Measurements from ENCODE around the gene SUSD6. TPM values are rescaled to one million over a fixed set of nuclear protein-coding genes. Genes with fewer than 3 reads are reported as not detected.
A peak's percentile ranks its signal among the peaks of the same experiment; 100 is the strongest.

Gene SUSD6
- total RNA-seq, 1 donor from 2014 or later: 13.4 TPM

DNA sequence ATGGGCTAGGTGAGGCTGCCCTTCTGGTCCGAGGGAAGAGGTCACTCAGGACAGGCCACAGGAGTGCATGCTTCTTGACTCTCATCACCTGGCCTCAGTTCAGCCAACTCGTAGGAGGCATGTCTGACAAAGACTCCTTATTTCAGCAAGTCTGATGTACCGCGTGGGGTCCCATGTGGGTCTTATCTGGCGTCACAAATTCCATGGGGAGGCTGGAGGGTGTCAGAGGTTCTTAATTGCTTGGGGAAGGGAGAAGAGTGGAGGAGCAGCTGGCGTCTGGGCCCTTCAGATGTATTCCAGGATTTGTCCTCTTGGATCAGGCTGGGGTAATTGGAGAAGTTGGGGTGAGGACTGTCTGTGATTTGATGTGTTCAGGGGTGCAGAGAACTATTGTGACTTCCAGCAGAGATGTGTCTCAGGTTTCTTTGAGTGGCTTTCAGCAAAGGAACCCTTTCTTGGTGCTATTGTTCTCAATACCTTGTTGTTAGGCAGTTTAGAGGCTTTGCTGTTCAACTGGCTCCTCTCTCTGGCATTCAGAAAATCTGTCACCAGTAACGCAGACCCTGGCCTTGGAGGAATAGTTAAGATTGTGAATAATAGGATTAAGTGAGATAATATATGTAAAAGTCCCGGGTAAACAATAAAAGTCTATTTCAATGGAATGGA lies 60.1 kb downstream of the SUSD6 start:
- no peak for DNase-seq (ENCODE audit: low read depth)

DNA sequence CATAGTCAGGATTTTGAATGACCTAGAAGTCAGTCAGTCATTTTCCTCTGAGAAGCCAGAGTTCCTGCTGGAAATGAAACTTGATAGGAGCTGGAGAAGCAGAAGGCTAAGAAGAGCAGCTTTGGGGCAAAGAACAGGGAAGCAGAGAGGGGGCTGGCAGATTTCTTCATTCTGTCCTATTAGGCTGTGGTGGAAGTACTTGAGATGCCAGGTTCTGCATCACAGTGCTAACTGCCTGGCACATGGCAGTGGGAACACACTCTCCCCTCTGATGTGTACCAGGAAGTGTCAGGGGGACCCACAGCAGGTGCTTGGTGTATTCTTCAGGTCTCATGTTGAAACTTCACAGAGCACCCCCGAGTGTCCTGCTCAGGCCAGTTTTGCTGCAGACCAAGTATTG lies 61.0 kb downstream of the SUSD6 start:
- DNase-seq (ENCODE audit: low read depth): no peak

DNA sequence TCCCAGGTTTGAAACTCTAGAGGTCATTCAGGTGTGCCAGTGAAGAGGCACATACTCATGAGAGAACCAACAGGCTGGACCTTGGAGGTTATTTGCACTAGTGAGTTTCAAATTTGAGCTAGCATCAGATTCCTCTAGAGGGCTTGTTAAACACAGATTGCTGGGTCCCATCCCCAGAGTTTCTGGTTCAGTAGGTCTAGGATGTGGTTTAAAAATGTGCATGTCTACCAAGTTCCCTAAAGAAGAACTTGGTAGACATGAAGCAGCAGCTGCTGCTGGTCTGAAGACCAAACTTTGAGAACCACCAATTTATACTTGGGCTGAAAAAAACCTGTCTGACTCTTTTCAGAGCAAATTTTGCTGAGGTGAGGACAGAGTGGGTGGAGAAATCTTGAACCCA lies 61.7 kb downstream of the SUSD6 start:
- no peak for DNase-seq (ENCODE audit: low read depth)

DNA sequence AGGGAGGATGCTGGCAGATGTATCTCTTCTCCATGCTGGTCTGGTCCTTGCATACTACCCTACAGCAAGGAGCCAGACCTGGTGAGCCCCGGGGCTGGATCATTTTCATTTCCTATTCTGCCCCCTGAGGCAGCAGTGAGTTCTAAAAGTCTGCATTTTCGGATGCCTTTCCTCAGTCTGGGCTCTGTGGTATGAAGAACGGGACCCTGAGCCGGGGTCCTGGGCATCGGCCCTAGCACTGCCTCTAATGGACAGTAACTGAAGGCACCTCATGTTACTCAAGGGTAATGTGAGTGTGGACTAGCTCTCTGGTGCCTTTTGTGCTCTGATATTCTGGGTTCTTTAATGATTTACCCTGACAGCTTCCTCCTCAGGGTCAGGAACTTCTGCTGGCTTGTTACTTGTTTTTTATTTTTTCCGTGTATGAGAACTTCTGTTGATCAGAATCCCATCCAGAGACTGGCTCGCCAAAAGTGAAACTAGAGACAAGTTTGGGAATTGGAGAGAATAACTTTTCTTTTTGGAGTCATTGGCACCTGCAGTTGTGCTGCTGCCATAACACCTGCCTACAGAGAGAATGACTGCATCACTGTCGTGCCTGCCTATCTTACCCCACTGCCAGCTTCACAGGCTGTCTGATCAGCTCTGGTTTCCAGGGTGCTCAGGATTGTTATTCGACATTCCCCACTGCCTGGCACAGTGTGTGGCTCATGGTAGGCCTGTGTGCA lies 62.3 kb downstream of the SUSD6 start:
- no peak for DNase-seq (ENCODE audit: low read depth)

DNA sequence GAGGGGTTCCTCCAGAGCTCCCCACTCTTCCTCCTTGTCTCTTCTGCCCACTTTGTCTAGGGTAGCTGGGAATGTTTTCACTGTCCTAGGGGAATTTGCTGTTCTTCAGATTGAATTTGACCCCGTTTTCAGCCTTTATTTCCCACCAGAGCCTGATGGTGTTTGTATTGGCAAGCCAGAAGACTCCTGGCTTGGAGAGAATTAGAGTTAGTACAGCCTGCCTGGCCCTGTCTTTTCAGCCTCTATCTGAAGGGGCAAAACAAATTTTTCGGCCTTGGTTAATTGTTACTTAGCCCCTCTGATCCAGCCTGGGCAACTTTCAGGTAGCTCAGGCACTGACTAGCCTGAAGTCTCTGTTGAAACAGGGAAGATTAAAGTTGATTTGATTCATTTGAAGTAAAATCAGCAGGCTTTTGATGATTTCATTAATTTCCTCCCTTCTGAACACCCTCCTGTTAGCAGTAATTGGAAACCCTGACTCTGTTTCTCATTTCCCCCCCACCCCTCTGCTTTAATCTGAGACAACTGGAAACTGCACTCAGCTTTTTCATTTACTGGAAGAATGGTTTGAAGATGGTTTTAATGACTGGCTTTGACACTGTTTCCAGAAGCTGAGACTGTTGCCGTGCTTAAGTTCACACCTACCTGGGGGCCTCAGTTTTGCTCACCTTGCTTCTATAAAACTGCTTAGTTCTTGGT lies 63.3 kb downstream of the SUSD6 start:
- DNase-seq (ENCODE audit: low read depth): no peak

DNA sequence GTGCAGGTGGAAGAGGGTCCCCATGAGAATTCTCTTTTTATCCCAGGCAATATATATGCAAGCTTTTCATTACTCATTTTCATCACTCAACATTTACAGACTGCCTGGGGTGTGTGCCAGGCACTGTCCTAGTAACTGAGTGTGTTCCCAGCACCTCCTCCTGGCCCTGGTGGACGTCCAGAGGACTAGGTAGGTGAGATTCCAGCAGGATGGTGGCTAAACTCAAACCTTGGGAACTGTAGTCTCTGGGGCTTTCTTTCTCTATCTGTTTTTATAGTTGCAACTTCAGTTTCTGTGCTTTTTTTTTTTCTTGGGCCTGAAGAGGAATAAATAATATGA lies 63.8 kb downstream of the SUSD6 start:
- no peak for DNase-seq (ENCODE audit: low read depth)

DNA sequence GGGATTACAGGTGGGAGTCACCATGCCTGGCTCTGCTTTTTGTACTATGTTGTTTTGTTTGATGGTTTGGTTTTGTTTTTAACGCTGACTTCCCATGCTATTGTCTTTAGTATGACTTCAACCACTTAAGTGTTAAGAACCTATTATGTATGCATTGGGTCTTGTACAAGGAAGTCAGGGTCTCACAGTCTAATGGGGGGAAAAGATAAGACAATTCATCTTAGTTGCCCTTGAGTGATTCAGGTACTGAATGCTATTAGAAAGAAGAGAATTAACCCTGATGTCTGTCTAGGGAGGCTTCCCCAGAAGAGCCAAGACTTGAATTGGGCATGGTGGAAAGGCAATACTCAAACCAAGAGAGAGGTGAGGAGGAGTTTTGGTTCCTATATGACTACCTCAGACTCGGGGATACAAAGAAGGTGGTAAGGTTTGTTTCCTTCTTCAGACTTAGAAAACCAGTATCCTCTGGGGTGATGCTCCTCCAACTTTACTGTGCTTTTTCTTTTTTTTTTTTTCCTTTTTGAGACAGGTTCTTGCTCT lies 64.6 kb downstream of the SUSD6 start:
- DNase-seq (ENCODE audit: low read depth): no peak

DNA sequence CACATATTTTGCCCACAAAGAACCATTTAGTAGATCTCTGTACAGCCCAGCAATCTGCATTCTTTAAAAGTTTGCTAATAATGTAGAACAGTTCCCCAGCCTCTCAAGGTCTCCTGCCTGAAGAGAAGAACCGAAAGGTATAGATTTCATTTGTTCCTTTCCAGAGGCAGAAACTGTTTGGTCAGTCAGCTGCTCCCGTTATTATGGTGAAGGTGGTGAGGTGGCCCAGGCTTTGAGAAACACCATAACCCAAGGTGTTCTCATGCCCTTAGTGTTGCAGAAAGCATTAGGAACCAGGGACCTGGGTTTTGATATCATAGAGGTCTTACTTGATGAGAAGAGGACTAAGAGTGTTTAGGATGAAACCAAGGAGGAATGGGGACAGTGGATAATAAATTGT lies 65.3 kb downstream of the SUSD6 start:
- DNase-seq (ENCODE audit: low read depth): no peak

DNA sequence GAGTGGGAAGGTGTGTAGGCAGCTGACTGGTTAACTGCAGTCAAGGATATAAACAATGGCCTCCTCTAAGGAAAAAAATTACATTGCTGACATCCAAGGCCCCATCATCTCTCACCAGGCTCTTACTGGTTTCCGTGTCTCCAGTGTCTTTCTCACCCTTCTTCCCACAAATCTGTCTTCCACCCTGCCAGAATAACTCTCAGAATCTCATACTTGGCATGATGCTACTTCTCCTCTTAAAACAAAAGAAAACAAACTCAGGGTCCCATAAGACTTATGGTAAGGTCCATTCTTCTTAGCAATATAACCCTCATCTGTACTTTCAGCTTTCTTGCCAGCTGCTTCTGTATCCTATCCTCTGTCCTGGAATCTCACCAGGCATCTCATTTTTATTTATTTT lies 68.9 kb downstream of the SUSD6 start:
- no peak for DNase-seq (ENCODE audit: low read depth)

DNA sequence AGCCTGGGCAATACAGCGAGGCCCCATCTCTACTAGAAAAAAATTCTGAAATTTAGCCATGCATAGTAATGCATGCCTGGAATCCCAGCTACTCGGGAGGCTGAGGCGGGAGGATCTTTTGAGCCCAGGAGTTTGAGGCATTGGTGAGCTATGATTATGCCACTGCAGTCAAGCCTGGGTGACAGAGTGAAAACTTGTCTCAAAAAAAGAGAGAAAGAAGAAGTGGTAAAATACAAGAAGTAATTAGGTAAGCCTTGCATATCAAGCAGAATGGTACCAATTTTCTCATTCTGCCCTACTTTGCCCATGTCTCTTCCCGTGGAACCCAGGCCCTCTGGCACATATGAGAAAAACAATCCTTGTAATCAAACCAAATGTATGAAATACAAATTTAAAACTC lies 70.7 kb downstream of the SUSD6 start:
- no peak for DNase-seq (ENCODE audit: low read depth)

DNA sequence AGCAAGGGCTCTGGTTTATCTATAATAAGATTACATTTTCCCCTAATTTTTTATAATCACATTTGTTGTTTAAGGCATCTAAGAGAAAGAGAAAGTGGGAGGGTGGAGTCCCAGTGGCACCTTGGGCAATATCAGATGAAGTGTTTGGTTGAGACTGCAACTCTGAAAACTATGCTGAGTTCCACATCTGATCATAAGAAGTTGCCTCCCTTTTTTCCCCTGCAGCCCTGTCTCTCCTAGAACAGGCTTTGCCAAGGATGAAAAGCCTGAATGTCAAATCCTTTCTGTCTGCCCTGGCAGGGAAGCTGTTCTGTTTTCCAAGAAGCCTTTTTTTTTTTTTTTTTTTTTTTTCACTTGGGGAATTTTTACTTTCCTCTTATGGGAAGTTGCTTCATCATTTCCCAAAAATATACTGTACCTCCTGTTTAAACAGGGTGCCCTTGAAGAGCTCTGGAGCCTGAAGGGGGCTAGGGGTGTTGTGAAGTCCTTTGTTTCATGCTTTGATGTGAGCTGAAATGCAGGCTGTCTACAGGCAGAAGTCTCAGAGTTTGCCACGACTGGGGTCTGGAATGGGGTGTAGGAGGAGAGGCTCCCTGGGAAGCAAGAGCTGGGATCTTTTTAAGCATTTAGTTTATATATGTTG lies 71.3 kb downstream of the SUSD6 start:
- DNase-seq (ENCODE audit: low read depth): no peak

DNA sequence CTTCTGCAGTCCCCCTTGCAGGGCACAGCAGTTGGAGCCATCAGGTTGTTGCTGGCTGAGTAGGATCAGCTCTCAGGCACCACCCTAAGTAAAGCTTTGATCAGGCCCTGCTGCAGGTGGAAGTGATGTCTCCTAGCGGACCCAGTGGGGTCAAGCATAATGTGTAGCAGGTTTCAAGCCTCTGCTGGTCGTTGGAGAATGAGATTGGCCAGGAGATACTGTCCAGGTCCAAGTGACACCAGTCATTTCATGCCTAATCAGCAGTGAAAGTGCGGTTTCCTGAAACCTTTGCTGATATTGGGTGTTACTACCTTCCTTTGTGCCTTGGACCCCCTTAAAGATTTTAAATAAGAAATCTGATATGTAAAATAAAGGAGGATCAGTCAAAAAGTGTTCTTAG lies 72.6 kb downstream of the SUSD6 start:
- DNase-seq (ENCODE audit: low read depth): no peak

DNA sequence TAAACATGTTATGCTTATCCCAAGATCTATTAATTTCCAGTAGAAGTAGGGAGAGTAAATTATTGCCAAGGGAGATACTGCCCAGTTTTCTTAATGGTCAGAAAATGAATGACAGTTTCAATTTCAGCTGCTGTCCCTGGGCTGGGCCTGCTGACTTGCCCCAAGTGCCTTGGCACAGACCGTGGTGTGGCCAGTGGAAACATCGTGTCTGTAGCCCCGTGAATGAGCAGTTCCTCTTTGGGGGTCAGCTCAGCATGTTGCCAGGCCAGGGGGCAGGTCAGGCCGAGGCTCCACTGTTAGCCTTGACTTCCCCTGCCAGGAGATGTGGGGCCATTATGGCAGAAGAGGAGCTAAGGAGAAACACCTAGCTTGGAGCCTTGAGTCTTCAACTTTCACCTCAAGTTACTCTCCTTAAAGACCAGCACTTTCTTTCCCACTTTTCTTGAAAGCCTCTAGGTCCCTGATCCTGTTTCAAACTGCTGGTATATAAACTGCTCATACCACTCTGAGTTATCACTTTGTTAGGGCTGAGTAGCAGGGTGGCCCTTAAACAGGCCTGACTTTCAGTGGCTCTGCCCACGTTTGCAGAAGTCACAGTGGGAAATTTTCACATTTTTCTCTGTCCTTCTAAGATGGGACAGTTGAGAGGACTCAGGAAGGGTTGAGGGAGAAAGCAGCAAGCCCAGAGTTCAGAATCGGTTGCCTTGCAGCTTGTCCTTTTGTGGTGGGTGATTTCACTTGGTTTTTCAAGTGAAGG lies 73.2 kb downstream of the SUSD6 start:
- DNase-seq (ENCODE audit: low read depth): no peak

DNA sequence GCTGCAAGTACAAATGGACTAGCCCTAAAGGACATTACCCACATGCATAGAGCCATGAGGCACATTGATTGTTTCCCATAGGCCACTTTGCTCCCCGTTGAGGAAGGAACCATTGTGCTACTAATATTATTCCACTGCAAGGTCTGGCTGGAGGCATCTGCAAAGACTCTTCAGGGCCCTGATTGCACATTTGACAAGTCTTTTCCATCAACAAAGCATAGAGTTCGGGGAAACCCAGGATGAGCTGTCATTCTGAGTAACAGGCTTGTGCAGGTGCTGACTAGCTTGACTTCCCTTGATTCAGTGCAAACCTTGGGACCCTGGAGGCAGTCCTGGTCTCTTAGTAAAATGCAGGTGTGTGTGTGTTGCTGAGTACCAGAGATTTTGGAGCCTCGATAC lies 73.8 kb downstream of the SUSD6 start:
- peak; percentile 43 for DNase-seq (ENCODE audit: low read depth)

DNA sequence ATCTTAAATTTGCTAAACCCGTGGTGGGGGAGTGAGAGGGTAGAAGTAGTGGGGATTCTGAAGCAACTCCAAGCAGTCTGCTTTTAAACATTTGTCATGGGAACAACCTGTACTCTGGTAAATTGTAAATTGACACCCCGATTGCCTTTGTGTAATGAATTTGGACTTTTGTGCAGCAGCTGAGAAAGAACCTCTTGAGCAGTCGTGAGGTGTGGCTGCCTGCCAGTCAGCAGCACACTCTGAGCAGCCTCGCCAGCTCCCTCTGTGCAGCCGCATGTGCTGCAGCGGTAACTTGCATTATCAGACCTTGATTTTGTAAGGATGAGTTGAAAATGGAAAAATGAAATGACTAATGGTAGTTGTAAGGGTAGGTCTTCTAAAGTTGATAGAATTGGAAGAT lies 74.3 kb downstream of the SUSD6 start:
- DNase-seq (ENCODE audit: low read depth): peak; percentile 74

DNA sequence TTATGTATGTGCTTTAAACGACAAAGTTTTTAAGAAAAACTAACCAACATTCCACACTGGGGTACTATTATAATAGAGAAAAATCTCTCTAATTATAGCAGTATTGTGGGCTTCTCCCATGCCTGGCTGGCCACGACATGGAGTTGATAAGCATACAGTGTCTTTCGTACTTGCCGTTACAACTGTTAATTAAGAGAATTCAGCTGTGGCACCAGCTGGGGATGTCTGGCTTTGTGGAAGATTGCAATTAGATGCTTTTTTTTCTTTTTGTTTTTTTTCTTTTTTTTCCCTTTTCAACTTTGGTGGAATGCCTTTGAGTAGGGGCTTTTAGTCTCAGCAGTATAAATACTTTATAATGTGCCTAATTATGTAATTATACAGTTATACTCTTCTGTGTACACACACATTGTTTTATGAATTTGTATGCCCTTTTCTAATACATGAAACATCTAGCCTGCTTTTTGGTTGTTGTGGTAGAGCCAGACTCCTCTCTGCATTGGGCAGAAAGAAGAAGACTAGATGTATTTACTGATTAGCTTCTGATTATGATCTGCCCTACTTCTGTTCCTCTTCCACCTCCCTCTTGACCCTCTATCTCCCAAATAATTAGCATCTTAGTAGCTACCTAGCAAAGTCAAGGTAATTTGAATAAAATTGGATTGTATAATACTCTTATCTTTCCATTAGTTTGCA lies 76.4 kb downstream of the SUSD6 start:
- no peak for DNase-seq (ENCODE audit: low read depth)

DNA sequence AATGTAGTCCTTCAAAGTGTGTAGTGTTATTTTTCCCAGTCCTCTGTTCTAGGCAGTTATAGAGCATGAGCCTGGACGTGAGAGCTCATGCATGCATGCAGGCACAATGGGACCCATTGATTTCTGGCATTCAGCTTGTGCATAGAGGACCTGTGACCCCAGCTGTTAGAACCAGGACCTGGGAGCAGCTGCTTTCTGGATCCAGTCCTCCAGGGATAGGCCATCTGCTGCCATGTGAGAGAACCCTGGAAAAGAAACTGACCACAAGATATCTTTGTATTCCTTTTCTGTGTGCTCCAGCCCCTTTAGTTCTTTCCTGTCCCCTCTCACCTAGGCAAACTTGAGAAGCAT lies 76.9 kb downstream of the SUSD6 start:
- DNase-seq (ENCODE audit: low read depth): peak; percentile 78

DNA sequence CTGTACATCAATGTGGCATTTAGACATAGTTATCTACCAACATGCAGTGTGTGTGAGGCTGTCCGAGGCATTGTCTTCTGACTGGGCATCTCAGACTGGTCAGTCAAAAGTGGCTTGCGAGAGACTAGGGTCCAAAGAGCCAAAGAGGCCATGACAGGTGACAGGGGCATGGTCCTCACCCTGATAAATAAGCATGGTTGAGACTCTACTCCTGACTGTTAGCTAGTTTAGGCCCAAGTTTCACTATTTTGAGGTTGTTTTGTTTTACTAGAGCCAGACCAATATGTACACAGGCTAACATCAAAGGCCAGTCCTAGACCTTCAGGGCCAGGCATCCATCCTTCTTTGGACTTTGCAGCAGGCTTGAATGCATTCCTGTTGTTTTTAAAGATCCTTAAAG lies 78.6 kb downstream of the SUSD6 start:
- DNase-seq (ENCODE audit: low read depth): no peak

DNA sequence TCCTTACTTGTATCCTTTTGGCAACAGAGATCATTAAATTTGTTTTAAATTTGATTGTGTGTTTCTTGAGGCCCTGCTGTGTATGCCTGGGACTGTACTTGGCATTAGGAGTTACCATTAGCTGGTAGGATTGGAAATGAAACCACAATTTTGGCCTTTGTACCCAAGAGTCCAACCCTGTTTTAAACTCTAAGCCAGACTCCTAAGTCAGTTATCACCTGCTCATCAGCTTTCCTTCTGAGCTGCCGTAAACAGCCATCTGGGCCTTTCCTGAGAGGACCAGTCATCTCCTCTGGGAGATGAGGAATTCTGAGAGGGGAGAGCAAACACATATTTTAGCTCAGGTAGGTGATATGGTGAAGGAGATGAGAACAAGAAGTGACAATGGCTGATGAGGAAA lies 81.2 kb downstream of the SUSD6 start:
- DNase-seq (ENCODE audit: low read depth): no peak

DNA sequence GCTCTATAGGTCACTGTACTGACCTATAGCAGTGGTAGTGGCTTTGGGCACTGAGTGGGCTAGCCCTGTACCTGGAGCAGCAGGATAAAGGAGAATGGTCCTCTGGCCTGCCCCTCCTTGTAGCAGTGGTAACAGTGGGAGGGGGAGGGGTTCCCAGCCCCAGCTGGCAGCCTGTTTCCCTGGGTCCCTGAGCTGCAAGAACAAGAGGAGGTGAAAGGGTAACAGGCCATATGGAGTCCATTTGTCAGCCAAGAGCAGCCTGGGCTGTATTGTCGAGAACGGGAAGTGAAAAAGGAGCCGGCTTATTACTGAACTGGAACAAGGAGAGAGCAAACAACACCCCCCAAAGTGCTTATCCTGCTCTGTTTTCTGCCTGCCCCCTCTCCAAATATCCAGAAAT lies 81.7 kb downstream of the SUSD6 start:
- DNase-seq (ENCODE audit: low read depth): no peak

Measured in myocyte (in vitro differentiated cells).